B cell (primary cell): ENCODE data around the gene NEUROD1.

Source experiments
- CTCF ChIP-seq: fragments of 200-600 bp; IDR thresholded peaks from one replicate; pipeline ENCODE4 v1.8.0; 2022; ENCODE audit warnings: antibody characterized with exemption, mild to moderate bottlenecking
- EZH2 ChIP-seq: IDR thresholded peaks from 2 replicates; pipeline ENCODE4 v1.6.1; 2012; ENCODE audit warnings: borderline replicate concordance, low read depth, mild to moderate bottlenecking, moderate library complexity, low read length; ENCODE audit not compliant: insufficient read depth, poor library complexity, severe bottlenecking

DNA sequence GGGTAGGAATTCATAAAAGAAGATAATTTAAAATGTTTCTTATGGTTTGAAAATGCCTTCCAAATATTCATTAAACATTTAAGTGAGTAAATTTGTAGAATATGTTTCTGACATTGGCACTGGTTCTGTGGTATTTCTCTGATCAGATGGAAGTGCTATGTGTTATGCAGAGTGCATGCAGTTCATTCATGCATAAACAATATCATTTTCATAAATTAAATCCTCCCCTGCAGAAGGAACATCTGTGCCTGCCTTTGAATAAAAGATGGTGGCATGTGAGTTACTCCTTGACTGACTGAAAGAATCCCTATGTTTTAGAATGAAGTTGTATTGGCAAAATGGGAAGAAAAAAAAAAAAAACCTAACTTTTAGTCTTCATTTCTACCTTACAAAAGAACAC lies 5.9 kb downstream of the NEUROD1 start:
- no peak for TF ChIP-seq CTCF
- no peak for TF ChIP-seq EZH2
